Left cardiac atrium (tissue), 4 donors: Measurements from ENCODE around the gene BRICD5. TPM values are rescaled to one million over a fixed set of nuclear protein-coding genes. Genes with fewer than 3 reads are reported as not detected.
A peak's percentile ranks its signal among the peaks of the same experiment; 100 is the strongest.

Source experiments
- ATAC-seq, 2 donors: fragments of 200-7000 bp; cut with Tn5 transposase; one replicate each; pipeline ENCODE4 v1.9.1; 2020; ENCODE audit warnings: mild to moderate bottlenecking in 2 of 2, moderate library complexity in 2 of 2
- DNase-seq: peaks from one replicate; pipeline ENCODE4 v3.0.0-alpha.2; 2020
- intact Hi-C, 2 donors: fragments of 100-400 bp; cut with DNase I; formaldehyde crosslinking; loops; one replicate each; pipeline versions ENCODE4 v1.14.1 to v1.15.1; 2022 to 2023
- total RNA-seq, 2 donors: library from RNA; stranded (reverse); fragmentation: NEBNext Ultra II Directional; extraction: Animal tissue kit (Norgen Biotek cat#: 25700); gene quantifications; one replicate each; pipeline ENCODE4 v1.2.1, GENCODE V29; 2021
- donor health status: DM: no; HTN: yes; CAD: no.
- donor health status: DM: no; HTN: yes; CAD: no; lungs with severe emphysema.
- donor health status: DM: yes; HTN: yes; CAD: no.
- donor health status: Dilated cardiomyopathy.

BRICD5 gene
- total RNA-seq, 2 donors from 2014 or later = 5.7 to 5.9 TPM

- DNase-seq (no peak), ATAC-seq (no peak)
- intact Hi-C loops = no loop called here
Observed at GRCh38 chr16:2226918-2227317, 16.3 kb upstream of the BRICD5 start.

DNA sequence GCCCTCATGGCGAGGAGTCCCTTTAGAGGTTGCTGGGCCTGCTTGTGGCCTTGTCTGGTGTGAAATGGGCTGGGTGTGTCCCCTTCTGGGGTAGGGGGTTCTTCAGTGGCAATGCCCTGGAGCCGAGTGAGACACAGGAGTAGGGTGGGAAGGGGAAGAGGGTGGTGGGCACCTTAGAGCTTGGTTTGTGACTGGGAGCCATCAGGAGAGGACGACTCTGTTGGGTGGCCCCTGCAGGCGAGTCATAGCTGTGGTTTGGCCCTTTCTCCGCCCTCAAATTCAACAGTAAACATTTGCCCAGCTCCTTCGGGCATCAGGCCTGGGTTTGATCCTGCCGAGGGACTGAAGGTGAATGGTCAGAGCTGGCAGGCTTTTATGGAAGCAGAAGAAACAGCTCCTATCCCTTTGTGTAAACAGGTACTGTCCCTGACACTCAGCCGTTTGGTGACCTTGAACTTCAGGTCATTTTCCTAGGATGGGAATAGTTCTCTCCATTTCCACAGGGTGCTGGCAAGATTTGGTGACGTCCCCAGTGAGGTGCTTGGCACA, 15.7 kb upstream of the BRICD5 start:
- intact Hi-C loops = no loop called here
- no peak for DNase-seq

DNA sequence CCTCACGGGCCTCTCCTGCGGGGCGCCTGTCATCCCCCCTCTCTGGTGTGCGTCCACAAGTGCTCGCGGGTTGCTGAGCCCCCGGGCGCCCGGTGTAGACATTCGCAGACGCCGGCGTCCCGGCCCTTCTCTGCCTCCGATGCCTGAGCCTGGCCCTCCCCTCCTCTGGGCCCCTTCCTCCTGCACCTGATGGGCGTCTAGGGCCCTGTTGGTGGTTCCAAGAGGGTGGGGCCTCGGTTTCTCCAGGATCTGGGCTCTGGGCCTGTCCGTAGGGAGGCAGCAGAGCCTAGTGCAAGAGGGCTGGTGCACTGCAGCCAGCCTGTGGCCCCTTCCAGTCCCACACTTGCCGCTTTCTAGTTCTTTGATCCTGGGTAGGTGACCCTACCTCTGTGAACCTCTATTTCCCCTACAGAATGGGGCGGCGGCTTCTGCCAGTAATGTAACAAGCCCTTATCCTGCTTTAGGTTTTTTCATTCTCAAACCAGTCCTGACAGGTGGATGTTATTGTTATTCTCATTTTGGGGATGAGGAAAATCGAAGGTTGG, 13.4 kb upstream of the BRICD5 start:
- ATAC-seq (peak; percentile 55 to 70), DNase-seq (no peak)
- intact Hi-C loops = no loop called here

More for the DNA sequence above, 15.7 kb upstream of the BRICD5 start:
- ATAC-seq = no peak

DNA sequence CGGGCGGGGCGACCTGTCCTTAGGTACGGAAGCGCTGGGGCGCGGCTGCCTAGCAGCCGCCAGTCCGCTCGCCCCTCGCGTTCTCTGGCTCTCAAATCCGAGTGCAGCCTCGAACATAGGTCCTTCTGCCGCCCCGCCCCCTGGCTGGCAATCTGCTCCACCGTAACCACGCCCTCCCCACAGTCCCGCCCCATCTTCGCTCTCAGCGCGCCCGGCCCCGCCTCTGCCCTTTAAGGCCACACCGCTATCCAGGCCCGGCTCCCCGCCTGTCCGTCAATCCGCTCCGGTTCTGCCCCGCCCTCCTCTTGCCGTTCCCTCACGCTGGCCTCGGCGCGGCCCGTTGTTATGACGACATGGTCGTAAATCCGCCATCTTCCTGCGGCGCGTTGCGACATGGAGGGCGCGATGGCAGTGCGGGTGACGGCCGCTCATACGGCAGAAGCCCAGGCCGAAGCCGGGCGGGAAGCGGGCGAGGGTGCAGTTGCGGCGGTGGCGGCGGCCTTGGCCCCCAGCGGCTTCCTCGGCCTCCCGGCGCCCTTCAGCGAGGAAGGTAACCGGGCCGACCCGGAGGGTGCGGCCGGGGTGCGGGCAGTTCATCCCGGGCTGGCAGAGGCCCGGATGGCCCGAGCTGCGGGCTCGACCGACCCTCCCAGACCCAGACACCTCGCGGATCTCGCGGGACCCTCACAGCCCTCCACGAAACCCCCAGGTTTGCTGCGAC, 12.7 kb upstream of the BRICD5 start, which contains the start of gene E4F1:
TSS of gene E4F1 (plus strand) at position 371 of the 721 bp plus-strand sequence. CDS start at position 394, 23 bp downstream.
- ATAC-seq = peak; percentile 99 to 100
- intact Hi-C loops = no loop called here
- DNase-seq = peak; percentile 100

- intact Hi-C loops = no loop called here
- ATAC-seq (no peak), DNase-seq (no peak)
Observed at GRCh38 chr16:2216330-2216729, 5.7 kb upstream of the BRICD5 start.

DNA sequence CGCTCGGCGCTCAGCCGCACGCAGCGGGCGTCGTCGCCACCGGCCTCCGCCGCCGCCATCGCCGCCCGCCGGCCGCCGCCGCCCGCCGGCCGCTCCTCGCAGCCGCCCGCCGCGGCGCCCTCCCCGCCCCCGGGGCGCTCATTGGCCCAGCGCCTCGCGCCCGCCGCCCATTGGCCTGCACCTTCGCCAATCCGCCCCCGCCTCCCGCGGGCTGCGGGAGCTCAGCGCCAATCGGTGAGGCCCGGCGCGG, 4.0 kb upstream of the BRICD5 start, which contains the start of gene PGP:
TSS of gene PGP (minus strand) at position 122 of the 250 bp plus-strand sequence. CDS start at position 59, 63 bp downstream.
- intact Hi-C loops = loop anchor here in 1 of 2 donors (5.0 kb wide), 1 partner anchor 57 kb away; the partner anchor contains the start of gene TRAF7
- DNase-seq (no peak), ATAC-seq (peak; percentile 91)

- no peak for DNase-seq
- intact Hi-C loops = loop anchor here in 1 of 2 donors (5.0 kb wide), 1 partner anchor 57 kb away; the partner anchor contains the start of gene TRAF7
- ATAC-seq = no peak
Observed at GRCh38 chr16:2213817-2214718, 3.4 kb upstream of the BRICD5 start.

GRCh38 chr16:2212362-2213324, 2.0 kb upstream of the BRICD5 start:
- intact Hi-C loops = loop anchor here in 1 of 2 donors (5.0 kb wide), 1 partner anchor 55 kb away; the partner anchor contains the start of gene TRAF7
- ATAC-seq (no peak), DNase-seq (no peak)

GRCh38 chr16:2211923-2212347, 1.3 kb upstream of the BRICD5 start:
- intact Hi-C loops = loop anchor here in 1 of 2 donors (5.0 kb wide), 1 partner anchor 55 kb away; the partner anchor contains the start of gene TRAF7
- ATAC-seq (no peak), DNase-seq (no peak)

GRCh38 chr16:2210009-2210332, 692 bp downstream of the BRICD5 start:
- no peak for ATAC-seq
- DNase-seq = no peak
- intact Hi-C loops = loop anchor here in 1 of 2 donors (5.0 kb wide), 1 partner anchor 53 kb away; the partner anchor contains the start of gene TRAF7

DNA sequence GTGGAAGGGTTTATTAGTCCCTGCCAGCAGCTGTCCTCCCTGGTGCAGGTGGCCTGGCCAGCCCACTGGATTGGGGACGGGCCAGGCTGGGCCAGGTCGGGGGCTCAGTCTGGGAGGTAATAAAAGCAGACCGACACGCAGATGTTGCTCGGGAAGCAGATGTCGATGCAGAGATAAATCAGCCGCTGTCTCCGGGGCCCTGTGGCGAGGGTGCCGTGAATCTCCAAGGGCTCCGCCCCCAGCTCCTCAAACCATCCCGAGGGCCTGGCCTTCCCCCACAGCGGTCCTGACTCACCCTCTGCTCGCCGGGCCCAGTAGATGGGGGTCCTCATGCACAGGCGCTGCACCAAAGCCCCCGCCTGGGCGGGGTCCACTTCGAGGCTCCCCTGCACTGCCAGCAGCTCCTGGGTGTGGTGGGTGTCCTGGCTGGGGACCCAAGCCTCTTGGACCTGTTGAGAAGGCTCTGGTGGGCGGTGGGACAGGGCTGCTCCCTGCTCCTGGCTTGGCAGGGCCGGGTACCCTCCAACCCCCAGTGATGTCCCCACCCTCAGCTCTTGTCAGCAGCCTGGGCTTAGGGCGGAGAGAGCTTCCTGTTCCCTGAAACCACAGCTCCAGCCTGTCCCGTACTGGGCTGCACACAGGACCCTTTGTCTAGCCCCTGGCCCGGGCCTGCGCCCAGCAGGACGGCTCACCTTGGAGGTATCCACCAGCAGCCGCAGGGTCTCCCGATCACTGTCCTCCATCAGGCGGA, 1.2 kb downstream of the BRICD5 start:
- intact Hi-C loops = loop anchor here in 1 of 2 donors (5.0 kb wide), 1 partner anchor 52 kb away; the partner anchor contains the start of gene TRAF7
- DNase-seq (no peak), ATAC-seq (no peak)

GRCh38 chr16:2208772-2209171, 1.9 kb downstream of the BRICD5 start:
- DNase-seq (no peak), ATAC-seq (no peak)
- intact Hi-C loops = no loop called here

DNA sequence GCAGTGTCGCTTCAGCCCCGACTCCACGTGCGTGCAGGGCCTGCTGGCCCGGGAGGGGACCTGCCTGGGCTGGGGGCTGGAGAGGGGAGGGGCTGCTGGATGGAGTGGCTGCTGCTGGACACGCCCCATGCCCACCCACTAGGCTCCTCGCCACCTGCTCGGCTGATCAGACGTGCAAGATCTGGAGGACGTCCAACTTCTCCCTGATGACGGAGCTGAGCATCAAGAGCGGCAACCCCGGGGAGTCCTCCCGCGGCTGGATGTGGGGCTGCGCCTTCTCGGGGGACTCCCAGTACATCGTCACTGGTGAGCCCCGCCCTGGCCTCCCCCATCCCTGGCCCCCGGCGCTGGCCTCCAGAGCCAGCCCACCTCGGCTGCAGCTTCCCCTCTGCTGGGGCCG, 2.4 kb downstream of the BRICD5 start:
- ATAC-seq (no peak), DNase-seq (no peak)
- intact Hi-C loops = no loop called here

GRCh38 chr16:2207872-2208271, 2.8 kb downstream of the BRICD5 start:
- intact Hi-C loops = no loop called here
- DNase-seq (no peak), ATAC-seq (no peak)

DNA sequence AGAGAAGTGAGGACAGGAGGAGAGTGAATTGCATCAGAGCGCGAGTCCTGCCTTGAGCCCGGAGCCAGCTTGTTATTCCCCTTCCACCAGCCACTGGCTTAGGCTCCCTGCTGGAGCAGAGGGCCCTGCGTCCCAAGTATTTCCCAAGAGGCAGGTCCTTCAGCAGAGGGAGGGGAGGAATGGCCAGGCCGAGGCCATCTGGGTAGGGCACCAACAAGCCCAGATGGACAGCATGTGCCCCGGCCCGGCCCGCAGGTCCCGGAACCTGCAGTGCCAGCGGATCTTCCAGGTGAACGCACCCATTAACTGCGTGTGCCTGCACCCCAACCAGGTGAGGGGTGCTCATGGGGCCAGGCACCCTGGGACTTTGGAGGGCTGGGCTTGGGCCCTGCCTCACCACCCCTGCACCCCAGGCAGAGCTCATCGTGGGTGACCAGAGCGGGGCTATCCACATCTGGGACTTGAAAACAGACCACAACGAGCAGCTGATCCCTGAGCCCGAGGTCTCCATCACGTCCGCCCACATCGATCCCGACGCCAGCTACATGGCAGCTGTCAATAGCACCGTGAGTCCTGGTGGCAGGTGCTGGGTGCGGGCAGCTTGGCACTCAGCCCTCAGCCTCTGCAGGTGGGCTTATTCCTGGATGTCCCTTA, 3.8 kb downstream of the BRICD5 start:
- DNase-seq (no peak), ATAC-seq (peak in 1 of 2 donors; percentile 4)
- intact Hi-C loops = no loop called here

- ATAC-seq = no peak
- intact Hi-C loops = no loop called here
- DNase-seq = no peak
Observed at GRCh38 chr16:2206420-2206779, 4.3 kb downstream of the BRICD5 start.

DNA sequence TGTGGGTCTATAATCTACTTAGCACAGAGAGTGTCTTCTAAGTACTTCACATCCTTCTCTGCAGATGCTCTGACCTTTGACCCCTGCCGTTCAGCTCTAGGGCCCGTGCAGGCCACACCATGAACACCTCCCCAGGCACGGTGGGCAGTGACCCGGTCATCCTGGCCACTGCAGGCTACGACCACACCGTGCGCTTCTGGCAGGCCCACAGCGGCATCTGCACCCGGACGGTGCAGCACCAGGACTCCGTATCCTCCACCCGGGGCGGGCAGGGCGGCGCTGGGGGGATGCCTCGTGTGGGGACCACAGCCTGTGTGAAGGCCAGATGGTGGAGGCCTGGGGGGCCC, 4.7 kb downstream of the BRICD5 start:
- intact Hi-C loops = no loop called here
- ATAC-seq = peak; percentile 7 to 22

More for the DNA sequence above, 4.7 kb downstream of the BRICD5 start:
- DNase-seq = no peak
